NB4 (cell line): ENCODE measurements around the gene HDAC11.

Experiments used
- TF ChIP-seq, protein P1 (sequence below): IDR thresholded peaks from one replicate; pipeline ENCODE4 v1.5.1; 2012; ENCODE audit warnings: low read depth, low read length
- TF ChIP-seq, protein P2 (sequence below): IDR thresholded peaks from 2 replicates; pipeline ENCODE4 v1.6.1; 2011; ENCODE audit warnings: low read depth, low read length

DNA sequence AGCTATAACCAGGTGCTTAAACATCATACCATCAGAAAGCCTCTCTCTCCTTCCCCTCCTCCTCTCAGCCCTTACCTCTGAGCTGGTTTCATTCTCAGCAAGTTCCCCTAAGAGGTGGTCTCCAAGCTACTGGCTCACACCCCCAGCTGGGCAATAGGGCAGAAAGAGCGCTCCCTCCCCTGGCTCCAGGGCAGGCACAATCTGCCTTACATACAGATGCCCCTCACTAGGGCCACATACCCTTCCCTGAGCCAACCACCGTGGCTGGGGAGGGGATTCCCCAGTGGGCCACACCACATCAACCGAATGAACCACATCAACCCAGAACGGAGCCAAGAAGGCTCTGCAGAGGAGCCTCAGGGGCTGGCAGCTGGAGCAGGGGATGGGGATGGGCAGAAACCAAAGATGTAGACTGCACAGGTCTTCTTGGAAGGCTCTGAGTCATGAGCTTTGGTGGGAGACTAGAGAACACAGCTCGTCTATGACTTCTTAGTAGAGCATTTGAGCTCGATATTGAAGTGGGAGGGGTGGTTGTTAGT is 64.3 kb downstream of the HDAC11 start:
- TF ChIP-seq, protein P1, sequence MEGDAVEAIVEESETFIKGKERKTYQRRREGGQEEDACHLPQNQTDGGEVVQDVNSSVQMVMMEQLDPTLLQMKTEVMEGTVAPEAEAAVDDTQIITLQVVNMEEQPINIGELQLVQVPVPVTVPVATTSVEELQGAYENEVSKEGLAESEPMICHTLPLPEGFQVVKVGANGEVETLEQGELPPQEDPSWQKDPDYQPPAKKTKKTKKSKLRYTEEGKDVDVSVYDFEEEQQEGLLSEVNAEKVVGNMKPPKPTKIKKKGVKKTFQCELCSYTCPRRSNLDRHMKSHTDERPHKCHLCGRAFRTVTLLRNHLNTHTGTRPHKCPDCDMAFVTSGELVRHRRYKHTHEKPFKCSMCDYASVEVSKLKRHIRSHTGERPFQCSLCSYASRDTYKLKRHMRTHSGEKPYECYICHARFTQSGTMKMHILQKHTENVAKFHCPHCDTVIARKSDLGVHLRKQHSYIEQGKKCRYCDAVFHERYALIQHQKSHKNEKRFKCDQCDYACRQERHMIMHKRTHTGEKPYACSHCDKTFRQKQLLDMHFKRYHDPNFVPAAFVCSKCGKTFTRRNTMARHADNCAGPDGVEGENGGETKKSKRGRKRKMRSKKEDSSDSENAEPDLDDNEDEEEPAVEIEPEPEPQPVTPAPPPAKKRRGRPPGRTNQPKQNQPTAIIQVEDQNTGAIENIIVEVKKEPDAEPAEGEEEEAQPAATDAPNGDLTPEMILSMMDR, result no peak
- TF ChIP-seq, protein P2, sequence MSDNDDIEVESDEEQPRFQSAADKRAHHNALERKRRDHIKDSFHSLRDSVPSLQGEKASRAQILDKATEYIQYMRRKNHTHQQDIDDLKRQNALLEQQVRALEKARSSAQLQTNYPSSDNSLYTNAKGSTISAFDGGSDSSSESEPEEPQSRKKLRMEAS, result no peak
